HG02798 (cell line): ENCODE measurements around the gene MIOX.

Experiments used
- ATAC-seq: cut with Tn5 transposase; IDR thresholded peaks from one replicate; pipeline ENCODE4 v1.9.1; 2021; ENCODE audit warnings: mild to moderate bottlenecking; ENCODE audit not compliant: unreplicated experiment, poor library complexity

The MIOX gene

DNA sequence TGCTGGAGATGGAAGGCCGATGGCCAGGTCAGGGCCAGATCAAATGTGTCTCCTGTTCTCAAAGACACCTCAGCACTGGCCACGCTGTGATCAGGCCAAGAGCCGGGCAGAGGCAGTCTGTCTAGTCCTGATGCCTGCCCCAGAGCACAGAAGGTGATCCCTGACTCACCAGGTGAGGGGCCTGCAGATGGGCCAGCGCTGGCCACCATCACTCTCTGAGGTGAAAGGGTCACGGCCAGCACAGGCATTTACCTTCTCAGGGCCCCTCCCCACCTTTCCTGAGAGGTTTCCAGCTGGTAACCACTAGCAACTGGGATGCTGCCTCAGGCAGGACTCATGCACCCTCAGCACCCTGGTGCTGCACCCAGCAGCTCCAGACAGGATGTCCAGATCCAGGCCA lies 14.7 kb upstream of the MIOX start:
- no peak for ATAC-seq

DNA sequence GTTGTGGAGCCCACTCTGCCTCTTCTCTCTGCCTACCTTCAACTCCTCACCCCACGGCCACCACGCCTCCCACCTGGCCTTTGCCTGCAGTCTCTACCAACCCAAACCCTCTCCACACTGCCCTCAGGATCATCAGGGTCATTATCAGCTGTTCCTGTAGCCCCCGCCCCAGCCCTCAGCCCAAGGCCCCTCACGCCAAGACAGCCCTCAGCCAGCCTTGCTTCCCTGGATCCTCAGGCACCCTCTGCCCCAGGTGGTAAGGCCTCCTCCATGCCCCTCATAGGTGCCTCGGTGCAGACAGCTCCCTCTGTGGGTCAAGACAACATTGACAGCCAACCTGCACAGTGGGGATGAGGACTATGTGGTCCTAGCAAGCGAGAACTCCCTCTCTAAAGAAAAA lies 13.6 kb upstream of the MIOX start:
- ATAC-seq = no peak

DNA sequence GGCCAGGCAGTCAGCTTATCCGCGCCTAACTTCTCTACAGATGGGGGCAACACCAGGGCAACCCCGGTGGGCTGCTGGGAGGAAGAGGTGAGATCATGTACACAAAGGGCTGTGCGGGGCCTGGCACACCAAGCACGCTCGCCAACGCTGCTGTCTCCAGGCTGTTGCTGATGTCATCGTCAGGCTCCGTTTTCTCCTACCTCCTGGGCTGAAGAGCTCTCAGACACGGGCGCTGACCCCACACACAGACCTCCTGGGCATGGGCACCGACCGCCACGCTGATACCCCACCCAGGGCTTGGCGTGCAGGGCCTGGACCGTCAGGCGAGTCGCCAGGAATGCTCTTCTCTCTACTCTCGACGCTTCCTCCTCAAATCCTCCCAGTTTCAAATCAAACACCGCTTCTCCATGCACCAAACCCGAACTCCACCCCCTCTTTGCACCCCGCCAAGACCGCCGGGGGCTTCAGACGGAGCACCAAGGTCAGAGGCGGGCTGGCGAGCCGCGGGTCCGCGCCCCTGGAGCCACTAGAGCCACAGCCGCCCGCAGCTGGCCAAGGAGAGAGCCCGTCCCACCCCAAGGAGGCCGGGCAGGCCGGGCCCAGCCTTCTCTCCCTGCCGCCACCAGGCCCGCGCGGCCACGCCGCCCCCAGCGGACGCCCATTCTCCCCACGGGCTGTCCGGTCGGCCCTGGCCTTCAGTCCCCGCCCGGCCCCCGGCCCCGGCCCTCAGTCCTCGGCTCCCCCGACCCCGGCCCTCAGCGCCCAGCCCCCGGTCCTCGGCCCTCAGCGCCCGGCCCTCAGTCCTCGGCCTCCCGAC lies 12.6 kb upstream of the MIOX start:
- ATAC-seq = no peak

DNA sequence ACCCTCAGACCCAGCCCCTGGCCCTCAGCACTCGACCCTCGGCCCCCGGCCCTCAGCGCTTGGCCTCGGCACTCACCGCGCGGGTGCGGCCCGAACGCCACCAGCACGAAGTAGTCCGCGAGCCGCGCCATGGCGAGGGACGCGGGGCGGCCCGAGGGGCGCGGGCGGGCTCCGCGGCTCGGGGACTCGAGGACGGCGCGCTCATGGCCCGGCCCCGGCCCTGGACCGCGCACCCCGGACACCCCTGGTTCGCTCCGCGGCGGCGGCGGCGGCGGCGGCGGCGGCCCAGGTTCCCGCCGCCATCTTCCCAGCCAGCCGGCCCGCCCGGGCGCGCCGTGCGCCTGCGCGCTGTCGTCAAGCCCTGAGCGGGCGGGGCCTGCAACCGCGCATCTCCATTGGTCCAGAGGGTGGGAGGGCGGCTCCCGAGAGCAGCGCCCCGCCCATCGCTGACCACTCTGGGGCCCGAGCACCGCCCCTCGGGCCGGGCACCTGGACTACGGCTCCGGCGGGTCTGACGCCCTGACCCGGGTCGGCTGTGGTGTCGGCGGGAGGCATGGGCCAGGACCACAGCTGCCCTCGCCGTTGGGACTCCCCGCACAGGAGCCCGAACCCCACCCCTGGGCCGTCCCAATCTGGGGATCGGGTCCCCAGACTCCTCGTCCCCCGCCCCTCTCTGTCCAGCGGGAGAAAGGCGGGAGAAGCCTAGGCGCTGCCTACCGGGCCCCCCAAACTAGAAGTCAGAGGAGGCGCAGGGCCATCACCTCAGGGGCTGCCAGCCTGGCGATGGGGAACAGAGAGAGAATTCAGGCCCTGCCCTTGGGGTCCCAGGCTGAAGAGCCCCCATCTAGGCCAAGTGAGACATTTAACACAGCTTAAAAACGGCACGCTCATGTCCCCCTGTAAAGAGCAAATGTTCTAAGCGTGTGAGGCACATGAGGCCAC lies 11.7 kb upstream of the MIOX start, which contains the start of gene SBF1:
TSS of gene SBF1 (minus strand) at position 326 of the 942 bp plus-strand sequence. CDS start at position 131, 195 bp downstream.
- ATAC-seq = peak; percentile 85

DNA sequence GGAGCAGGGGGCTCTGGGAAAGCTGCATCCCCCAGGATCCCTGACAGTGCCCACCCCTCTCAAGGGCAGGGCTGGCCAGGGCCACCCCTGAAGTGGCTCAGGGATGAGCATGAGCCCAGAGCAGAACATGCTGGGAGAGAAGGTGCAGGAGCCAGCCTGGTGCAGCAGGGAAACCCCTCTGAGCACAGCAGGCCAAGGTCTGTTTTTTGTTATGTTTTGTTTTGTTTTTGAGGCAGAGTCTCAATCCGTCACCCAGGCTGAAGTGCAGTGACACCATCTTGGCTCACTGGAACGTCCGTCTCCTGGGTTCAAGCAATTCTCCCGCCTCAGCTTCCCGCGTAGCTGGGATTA lies 11.0 kb upstream of the MIOX start:
- ATAC-seq = no peak

DNA sequence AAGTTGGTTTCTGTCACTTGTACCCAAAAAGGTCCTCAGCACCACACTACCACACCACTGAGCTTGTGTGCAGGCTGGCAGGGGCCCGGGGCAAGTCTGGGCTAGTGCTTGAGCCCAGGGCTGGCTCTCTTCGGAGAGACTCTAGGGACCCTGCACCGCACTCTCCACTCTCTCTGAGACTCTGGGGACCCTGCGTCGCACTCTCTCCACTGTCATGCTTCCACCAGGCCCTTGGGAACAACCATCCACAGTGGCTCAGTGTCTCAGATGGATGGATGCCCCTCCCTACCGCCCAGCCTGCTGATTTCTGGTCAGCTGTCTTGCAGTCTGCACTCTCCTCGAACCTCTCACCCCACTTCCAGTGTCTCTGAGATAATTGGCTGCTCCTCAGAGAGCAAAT lies 9.8 kb upstream of the MIOX start:
- no peak for ATAC-seq

DNA sequence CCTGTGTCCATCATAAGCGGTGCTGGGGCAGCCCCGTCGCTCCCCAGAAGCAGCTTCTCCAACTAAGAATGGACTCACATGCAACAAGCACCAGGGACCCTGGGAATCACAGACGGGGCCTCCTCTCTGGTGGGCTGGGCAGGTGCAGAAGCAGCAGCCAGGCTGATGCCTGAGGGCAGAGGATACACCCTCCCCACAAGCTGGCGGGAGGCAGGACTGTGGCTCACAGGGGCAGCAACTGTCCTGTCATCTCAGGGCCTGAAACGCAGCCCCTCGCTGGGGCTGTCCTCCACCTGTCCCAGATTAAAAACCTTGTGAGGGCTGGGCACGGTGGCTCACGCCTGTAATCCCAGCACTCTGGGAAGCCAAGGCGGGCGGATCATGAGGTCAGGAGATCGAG lies 8.7 kb upstream of the MIOX start:
- no peak for ATAC-seq

DNA sequence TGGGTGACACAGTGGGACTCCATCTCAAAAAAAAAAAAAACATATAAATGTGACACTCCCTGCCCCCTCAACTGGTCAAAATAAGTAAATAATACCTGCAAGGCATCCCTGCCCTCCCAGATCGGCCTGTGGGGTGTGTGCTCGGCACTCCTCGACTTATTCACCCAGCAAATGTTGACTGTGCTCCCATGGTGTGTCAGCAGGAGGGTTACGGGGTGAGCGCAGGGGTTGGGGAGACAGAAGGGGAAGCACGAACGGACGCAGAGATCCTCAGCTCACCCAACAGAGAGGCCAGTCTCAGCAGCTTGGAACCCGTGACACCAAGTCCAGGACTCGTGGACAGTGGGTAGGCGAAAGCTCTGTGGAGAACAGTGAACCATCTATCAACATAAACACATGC lies 6.9 kb upstream of the MIOX start:
- ATAC-seq = no peak

DNA sequence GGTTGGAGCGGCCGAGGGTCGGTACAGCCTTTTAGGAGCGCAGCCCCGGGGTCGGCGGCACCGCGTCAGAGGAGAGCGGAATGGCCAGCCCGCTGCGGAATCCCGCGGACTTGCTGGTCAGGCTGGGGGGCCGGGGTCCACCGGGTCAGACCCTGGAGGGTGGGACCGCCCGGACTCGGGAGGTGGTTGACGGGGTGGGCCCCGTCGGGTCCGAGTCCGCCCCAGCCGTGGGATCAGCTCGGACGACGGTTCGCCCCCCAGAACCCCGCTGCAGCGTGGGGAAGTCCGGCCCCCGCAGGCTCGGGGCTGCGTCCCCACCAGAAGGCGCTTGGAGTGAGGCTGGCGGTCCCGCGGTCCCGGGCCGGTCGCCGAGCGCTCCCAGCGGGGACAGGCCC lies 5.6 kb upstream of the MIOX start:
- no peak for ATAC-seq

DNA sequence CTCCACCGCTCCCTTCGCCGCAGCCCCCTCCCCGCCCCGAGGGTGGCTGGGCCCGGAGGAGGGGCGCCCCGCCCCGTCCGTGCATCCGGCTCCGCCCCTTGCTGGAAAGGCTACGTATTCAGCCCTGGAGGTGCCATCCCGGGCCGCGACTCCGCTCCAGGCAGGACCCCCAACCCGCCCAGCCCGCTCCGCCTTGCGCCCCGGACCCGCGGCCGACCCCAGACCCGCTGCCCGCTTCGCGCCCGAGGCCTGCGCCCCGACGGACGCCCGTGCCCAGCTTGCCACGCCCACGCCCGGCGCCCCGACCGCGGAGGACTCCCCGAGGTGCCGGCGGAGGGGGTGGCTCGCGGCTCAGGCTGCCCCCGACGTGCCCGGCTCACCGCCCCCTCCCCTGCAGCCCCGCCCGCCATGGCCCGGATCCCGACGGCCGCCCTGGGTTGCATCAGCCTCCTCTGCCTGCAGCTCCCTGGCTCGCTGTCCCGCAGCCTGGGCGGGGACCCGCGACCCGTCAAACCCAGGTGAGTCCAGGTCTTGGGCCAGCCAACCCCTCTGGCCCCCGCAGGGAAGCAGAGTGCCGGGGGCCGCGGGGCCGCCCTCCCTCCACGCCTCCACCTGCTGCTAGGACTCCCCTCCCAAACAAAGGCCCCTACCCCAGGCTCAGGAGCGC lies 5.1 kb upstream of the MIOX start, which contains the start of gene ADM2:
TSS of gene ADM2 (plus strand) at position 104 of the 667 bp plus-strand sequence. CDS start at position 409, 305 bp downstream.
- ATAC-seq = no peak

DNA sequence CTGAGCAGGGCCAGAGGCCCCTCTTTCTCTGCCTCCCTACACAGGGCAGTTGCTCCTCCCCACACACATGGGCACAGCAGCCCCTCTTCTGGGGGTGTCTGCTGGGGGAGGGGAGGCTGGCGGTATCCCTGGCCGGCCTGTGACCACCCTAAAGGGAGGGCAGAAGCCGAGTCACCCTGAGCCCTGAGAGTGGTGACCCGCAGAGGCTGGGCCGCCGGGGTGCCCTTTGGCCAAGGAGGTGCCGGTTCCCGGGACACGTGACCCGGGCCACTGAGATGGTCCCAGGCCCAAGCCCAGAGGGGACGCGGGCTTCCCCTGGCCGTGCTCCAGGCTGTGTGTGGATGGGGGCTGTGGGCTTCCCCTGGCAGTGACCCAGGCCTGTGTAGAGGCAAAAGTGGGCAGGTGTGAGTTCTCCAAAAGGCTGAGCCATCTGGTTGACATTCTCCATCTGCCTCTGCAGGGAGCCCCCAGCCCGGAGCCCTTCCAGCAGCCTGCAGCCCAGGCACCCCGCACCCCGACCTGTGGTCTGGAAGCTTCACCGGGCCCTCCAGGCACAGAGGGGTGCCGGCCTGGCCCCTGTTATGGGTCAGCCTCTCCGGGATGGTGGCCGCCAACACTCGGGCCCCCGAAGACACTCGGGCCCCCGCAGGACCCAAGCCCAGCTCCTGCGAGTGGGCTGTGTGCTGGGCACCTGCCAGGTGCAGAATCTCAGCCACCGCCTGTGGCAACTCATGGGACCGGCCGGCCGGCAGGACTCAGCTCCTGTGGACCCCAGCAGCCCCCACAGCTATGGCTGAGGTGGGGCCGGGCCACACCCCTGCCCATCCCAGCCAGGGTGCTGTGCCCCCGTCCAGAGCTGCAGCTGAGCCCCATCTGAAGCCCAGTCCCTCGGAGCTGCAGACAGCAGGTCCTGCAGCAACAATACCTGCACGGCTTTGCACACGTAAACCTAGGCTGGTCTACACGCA lies 4.3 kb upstream of the MIOX start:
- ATAC-seq = no peak

DNA sequence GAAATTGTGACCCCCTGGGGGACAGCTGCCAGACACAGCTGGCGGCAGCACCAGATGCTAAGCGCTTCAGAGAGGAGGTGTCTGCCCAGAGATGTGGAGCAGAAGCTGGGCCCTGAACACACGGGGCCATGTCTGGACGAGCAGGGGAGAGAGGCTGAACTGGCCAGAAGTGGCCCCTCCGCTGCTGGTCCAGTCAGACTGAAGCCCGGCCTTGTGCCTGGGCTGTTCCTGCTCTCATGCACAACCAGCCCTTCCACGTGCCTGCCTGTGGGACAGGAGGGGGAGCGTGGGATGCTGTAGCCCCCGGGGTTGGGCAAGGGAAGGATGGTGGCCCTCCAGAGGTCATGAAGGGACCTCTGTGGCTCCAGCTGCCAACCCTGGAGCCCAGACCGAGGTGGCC lies 3.6 kb upstream of the MIOX start:
- no peak for ATAC-seq

DNA sequence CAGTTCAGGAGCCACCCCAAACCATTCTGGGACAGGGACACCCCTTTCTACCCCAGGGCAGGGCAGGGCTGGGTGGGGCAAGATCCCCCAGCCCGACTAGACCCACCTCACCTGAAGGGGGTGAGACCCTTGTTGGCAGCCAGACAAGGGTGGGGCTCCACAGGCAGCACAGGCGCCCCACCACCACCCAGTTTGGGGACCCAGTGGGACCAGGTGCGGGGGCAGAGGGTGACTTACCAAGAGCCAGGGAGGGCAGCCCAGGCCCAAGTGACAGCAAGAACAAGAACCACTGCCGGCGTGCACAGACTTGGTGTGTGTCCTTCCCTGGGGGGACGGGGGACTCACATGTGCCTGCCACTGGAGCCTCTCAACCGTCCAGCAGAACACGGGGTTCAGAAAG lies 3.1 kb upstream of the MIOX start:
- ATAC-seq = no peak

DNA sequence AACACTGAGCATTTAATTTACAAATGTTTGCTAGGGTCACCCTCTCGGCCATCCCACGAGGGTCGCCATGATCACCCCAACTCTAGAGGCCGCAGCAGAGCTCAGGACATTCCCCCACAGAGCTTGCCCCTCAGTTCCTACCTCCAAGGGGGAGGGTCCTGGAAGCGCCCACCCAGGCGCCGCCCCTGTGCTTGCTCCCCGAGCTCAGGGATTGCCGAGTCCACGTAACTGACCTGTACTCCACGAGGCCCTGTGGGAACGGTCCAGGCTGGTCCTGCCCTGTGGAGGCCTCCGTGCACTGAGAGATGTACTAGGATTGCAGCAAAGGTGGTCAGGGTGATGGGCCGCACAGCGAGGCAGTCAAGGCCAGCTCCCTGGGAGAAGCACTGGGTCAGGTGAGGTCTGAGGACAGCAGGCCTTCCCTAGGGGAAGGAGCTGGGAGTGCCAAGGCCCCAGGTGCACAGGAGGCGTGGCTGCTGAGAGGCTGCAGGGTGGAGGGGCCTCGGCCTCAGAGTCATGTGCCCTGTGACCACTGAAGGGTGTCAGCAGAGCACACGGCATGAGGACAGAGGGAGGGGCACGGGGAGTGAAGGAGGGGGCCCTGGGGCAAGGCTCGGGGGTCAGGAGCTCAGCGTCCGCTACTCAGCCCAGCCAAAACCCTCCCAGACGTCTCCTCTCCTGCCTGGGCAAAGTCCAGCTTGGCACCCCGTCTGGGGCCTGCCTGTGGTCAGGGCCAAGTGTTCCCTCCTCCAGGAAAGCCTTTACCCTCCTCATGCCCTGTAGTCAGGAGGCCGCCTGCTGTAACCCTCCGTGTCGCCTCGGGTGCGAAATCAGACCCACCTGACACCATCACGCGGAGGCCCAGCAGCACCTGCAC lies 2.4 kb upstream of the MIOX start:
- no peak for ATAC-seq

DNA sequence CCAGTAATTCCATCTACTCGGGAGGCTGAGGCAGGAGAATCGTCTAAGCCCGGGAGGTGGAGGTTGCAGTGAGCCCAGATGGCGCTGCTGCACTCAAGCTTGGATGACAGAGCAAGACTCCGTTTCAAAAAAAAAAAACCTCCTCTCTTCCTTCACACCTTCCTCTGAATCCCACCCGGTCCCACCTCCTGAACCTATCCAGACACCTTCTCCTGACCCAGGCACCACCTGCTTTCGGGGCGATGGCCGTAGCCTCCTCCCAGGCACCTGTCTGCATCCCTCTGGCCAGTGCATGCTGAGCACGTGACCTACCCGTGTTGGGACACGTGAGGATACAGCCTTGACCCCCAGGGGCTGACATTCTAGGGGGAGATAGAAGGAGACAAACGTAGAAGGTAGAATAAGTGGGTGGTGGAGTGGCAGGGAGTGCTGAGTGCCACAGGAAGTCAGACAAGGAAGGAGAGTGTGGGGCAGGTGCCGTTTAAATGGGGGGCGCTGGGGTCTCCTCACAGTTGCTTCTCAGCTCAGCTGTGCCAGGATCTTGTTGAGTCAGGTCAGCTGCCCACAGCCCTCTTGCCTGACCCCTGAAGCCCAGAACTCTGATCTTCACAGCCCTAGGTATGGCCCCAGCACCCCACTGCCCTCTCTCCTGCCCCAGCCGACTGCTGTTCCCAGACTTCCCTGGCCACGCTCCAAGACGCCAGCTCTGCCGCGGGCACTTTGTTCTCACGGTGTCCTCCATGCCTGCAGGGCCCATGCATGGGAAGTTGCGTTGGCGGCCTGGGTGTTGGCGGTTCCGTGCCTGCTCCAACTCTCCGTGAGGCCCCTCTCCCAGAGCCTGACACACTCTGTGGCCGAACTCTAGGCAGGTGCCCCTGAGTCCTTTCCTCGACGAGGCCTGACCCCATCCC lies 1.2 kb upstream of the MIOX start:
- ATAC-seq = no peak

DNA sequence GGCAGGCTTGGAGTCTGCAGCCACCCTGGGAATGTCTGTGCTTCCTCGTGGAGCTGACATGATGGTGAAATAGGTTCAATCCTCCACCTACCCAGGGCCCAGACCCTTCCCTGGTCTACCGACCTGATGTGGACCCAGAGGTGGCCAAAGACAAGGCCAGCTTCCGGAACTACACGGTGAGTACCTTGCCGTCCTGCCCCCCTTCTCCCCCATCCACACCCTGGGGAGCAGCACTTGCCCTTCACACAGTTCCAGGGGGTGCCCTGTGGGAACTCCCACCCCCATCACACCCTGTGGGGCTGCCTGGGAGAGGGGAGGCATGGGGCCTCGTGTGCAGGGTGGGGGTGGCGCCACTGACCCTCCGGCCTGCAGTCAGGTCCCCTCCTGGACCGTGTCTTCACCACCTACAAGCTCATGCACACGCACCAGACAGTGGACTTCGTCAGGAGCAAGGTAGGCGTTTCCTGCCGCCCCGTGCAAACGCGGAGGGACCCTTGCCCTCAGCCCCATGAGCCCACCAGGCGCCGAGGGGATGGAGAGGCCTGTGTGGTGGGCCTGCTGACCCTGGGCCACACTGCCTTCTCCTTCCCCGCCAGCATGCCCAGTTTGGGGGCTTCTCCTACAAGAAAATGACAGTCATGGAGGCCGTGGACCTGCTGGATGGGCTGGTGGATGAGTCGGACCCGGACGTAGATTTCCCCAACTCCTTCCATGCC lies 789 bp downstream of the MIOX start:
- no peak for ATAC-seq

DNA sequence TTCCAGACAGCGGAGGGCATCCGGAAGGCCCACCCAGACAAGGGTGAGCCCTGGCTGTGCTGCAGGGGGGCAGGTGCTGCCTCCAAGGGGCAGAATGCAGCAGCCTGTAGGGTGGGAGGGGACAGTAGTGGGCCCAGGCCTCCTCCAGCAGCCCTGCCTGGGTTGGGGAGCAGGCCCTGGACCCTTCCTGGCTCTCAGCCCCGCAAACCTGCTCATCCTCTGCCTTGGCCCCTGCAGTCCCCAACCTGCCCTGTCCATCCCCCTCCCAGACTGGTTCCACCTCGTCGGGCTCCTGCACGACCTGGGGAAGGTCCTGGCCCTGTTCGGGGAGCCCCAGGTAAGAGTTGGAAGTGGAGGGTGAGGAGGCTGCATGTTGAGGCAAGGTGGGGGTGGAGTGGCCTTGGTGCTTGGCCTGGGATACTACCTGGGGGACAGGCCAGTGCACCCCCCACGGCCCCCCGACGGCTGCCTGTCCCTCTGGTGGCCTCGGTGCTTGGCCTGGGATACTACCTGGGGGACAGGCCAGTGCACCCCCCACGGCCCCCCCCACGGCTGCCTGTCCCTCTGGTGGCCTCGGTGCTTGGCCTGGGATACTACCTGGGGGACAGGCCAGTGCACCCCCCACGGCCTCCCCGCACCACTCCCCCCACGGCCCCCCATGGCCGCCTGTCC lies 1.5 kb downstream of the MIOX start:
- no peak for ATAC-seq
